Endometrium (tissue), 2 donors: Measurements from ENCODE around the gene KDM1A.
A peak's percentile ranks its signal among the peaks of the same experiment; 100 is the strongest.
"Not testable (repeated sequence)": the region's sequence is repeated elsewhere in the genome, so short reads cannot be mapped to it uniquely, and the experiment has no call there.

ENCODE experiments used
- FAIRE-seq: peaks from 2 replicates; lab custom pipeline; 2012; peaks lifted over from hg19 to GRCh38; lab: Jason Lieb, UNC
- donor health status: control.
- donor health status: control.

The KDM1A gene

DNA sequence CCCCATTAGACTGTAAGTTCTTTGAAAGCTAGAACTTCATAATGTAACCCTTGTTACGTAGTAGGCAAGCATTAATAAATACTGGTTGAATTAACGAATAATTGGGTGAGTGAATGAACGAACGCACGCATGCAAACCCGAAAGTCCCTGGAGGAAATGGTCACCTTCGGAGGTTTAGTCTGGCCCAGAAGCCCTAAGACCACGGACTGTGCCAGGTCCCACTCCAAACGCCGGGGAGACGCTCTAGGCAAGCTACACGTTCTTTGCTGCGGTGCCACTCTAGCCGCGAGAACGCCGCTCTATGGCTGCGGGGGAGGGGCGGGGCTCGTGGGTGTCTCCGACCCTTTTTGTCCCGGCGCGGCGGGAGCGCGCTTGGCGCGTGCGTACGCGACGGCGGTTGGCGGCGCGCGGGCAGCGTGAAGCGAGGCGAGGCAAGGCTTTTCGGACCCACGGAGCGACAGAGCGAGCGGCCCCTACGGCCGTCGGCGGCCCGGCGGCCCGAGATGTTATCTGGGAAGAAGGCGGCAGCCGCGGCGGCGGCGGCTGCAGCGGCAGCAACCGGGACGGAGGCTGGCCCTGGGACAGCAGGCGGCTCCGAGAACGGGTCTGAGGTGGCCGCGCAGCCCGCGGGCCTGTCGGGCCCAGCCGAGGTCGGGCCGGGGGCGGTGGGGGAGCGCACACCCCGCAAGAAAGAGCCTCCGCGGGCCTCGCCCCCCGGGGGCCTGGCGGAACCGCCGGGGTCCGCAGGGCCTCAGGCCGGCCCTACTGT, at the start of gene KDM1A:
Gene KDM1A, plus strand, starts transcription at position 375 of the 769 bp plus-strand sequence. Its CDS starts 129 bp downstream, at position 504.
- FAIRE-seq = peak; percentile 31

DNA sequence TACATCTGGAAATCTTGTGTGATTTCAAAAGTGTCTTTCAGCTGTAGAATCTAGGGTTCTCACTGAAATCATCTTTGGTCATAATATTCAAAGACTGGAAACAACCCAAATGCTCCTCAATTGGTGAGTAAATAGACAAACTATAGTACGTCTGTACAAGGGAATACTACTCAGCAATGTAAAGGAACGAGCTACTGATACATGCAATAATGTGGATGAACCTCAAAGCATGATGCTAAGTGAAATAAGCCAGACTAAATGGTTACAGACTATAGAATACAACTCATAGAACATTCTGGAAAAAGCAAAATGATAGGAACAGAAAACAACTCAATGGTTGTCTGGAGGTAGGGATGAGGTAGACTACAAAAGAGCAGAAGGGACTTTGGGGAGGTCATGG, 49.2 kb upstream of the KDM1A start:
- no peak for FAIRE-seq

DNA sequence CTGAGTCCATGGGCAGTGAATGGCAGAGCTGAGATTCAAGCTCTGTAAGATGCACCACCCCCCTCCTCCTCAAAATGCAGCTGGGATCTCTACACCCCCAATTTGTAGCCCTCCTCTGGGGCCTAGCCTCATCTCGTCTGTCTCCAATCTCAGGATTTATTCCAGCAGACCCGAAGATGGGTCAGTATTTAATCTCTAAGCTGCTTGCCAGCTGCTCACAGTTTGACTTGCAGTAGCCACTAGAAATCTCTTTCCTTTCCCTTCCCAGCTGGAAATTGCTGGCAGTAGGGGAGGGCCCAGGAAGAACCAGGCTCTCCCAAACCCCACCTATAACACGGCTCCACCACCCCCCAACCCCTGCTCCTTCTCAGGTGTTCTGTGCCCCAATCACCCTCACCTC, 48.1 kb upstream of the KDM1A start:
- no peak for FAIRE-seq

DNA sequence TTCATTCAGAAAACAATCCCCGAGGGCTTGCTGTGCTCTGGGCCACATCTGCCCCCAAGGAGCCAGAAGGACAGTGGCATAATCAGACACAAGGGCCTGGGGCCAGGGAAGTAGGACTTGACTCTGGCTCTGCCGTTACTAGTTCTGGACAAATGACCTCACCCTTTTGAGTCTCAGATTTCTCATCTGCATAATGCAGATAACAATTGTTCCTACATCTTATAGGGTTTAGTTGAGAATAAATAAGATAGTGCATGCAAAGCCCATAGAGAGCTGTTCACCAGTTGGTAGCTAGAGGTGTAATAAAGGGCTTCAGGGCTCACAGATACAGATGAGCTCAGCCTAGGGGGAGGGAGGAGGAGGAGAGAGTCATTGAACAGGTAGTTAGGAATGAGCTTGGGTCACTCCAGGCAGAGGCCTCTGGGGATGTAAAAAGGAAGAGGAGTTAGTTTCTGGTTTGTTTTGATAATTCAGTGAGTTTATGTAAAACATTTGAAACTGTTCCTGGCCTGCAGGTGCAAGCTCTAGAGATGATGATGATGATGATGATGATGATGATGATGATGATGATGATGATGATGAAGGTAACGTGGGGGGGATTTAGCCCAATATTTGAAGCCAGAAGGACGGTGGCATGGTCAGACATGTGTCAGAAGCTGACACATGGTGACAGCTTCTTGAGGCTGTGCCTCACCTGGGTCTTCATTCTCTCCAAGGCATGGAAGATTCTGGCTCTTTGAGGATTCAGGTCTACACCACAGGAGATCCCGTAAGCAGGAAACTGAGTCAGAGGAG, 47.5 kb upstream of the KDM1A start:
- FAIRE-seq = no peak

GRCh38 chr1:22972760-22973159, 46.5 kb upstream of the KDM1A start, which contains the start of gene LACTBL1:
Gene LACTBL1 (minus strand): TSS chr1:22972866. CDS start chr1:22972316, 550 bp downstream.
- FAIRE-seq = no peak

DNA sequence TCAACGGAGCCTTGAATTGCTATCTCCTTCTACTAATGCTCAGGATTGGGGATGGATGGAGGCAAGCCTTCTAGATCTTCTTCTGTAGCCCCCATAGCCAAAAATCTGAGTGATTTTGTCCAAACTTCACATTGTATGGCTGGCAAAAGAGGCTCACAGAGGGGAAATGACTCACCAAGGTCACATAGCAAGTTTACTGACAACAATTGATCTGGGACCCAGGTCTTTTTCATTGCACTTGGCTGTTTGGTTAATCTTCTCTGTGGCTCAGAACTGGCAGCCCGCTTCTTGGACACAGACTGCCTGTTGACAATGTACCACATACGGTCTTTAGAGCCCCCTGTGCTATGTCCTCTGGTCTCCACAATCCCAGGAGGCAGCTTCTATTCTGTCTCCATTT, 43.6 kb upstream of the KDM1A start:
- no peak for FAIRE-seq

DNA sequence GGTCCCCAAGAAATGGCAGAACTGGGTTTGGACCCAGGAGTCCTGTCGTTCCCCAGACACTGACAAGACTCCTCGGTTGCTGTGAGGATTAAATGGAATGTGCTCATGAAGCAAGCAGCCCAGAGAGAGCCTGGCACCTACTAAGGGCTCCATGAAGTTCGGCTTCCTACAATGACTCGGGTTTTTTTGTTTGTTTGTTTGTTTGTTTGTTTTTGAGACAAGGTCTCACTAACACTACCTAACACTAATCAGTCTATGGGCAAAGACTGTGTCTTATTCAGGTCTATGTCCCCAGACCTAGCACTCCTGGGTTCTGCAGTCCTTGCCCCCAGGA, 43.2 kb upstream of the KDM1A start:
- no peak for FAIRE-seq

DNA sequence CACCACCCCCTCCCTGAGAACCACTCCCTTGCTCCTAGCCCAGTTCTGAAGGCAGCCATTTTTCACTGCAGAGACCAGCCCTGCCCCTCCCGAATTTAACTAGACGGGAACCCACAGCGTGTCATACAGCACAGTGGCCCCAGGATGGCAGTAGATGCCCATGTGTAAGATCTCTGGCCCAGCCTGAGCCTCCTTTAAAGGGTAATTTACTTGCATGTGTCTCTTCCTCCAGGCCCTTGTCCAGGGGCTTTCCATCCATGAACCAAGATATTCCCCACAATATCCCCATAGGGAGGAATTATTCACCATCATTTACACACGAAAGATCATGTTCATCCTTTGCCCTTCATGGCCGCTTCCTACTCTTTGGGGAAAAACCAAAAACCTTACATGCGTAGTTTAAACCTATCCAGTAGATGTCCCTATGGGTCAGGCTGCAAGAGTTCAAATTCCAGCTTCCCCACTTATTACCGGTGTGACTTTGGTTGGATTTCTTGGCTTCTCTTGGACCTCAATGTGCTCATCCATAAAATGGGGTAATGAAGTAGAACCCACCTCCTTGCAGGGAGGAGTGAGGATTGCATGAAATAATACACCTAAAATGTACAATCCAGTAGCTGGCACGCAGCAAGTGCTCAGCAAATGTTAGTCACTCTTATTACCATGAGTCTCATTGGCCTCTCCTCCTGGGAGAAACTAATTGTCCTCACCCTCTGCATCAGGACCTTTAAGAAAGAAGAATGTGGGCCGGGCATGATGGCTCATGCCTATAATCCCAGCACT, 42.6 kb upstream of the KDM1A start:
- no peak for FAIRE-seq

- no peak for FAIRE-seq
Measured at GRCh38 chr1:22978299-22978698, 41.0 kb upstream of the KDM1A start.

DNA sequence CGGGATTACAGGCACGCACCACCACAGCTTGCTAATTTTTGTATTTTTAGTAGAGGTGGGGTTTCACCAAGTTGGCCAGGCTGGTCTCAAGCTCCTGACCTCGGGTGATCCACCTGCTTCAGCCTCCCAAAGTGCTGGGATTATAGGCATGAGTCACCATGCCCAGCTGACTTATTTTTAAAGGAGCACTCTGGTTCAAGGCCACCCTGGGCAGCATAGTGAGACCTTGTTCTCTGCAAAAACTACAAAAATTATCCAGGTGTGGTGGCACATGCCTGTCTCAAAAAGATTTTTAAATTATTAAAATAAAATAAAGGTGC, 38.8 kb upstream of the KDM1A start:
- not testable (repeated sequence) for FAIRE-seq

GRCh38 chr1:22983944-22984343, 35.3 kb upstream of the KDM1A start:
- no peak for FAIRE-seq

GRCh38 chr1:22992384-22992783, 26.9 kb upstream of the KDM1A start:
- FAIRE-seq = not testable (repeated sequence)

DNA sequence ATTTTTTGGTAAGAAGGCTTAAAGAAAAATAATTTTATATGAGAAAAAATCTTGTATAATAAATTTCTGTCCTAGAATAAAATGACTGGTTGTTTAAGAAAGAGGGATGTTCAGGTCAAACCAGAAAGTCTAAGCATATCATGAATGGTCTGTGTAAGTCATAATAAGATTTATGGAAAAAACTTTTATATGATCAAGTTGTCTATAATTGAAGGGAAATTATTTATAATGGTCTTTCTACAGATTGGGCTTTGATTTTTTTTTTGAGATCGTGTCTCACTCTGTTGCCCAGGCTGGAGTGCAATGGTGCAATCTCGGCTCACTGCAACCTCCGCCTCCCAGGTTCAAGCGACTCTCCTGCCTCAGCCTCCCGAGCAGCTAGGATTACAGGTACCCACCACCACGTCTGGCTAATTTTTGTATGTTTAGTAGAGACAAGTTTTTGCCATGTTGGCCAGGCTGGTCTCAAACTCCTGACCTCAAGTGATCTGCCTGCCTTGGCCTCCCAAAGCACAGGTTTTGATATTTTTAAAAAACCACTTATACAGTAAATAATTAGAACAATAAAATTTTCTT, 26.0 kb upstream of the KDM1A start:
- not testable (repeated sequence) for FAIRE-seq

DNA sequence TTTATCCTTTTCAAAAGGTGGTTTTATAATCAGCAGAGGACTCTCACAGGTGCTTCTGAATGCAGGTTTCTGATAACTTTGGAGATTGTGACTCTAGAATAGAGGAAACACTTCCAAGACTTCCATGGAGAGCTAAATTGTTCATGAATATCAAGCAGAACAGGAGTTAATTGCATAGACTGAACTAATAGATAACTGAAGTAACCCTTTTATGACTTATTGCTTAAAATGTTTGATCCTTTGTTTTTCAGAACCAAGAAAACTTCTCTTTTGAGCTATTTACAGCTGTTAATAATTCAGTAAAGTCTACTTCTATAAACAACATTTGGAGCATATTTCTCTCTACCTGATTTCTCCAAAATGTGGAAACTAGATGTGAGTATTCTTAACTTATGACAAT, 23.5 kb upstream of the KDM1A start:
- no peak for FAIRE-seq

DNA sequence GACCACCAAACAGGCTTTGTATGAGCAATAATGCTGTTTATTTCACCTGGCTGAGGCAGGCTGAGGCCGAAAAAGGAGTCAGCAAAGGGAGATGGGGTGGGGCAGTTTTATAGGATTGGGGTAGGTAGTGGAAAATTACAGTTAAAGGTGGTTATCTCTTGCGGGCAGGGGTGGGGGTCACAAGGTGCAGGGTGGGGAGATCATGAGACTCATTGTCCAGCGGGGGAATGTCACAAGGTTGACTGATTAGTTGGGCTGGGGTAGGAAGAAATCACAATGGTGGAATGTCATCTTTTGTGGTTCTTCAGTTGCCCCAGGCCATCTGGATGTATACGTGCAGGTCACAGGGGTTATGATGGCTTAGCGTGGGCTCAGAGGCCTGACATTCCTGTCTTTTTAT, 21.7 kb upstream of the KDM1A start:
- not testable (repeated sequence) for FAIRE-seq

- FAIRE-seq = not testable (repeated sequence)
Measured at GRCh38 chr1:23000133-23000532, 19.1 kb upstream of the KDM1A start.

DNA sequence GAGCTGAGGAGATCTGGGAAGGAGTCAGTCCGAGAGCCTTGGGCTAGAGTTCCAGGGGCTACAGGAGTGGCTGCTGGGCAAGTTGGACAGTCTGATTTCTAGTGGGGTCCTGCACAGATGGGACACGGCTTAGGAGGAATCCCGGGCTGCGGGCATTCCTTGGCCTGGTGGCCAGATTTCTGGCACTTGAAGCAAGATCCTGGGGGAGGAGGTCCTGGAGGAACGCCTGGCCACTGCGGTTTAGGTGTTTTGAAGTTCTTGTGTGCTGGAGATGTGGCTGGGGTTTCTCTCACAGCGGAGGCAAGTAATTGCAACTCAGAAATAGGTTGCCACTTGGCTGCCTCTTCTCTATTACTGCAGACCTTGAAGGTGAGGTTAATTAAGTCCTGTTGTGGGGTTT, 17.1 kb upstream of the KDM1A start:
- not testable (repeated sequence) for FAIRE-seq

GRCh38 chr1:23004112-23004511, 15.2 kb upstream of the KDM1A start:
- no peak for FAIRE-seq

DNA sequence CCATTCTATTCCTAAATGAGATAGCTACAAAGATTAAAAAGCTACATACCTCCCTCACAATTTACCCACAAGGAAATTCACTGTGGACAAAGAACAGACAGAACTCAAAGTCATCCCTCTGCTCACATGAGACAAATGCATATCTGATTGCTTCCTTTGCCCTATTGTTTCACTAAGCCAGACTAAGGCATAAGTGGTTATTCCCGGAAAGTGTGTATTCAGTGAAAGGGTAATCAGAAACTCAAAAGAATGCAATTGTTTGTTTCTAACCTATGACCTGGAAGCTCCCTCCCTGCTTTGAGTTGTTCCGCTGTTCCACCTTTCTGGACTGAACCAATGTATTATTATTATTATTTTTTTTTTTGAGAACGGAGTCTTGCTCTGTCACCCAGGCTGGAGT, 14.5 kb upstream of the KDM1A start:
- not testable (repeated sequence) for FAIRE-seq

DNA sequence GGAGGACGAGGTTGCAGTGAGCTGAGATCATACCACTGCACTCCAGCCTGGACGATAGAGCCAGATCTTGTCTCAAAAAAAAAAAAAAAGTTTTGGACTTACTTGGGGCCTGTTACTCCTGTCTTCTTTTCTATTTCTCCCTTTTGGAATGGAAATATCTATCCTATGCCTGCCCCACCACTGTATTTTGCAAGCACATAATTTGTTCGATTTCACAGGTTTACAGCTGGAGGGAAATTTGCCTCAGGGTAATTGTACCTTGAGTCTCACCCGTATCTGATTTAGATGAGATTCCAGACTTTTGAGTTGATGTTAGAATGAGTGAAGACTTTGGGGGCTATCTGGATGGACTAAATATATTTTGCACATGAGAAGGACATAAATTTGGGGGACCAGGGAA, 12.2 kb upstream of the KDM1A start:
- FAIRE-seq = no peak

GRCh38 chr1:23008901-23009300, 10.4 kb upstream of the KDM1A start:
- no peak for FAIRE-seq

- not testable (repeated sequence) for FAIRE-seq
Measured at GRCh38 chr1:23010025-23010424, 9.2 kb upstream of the KDM1A start.
